Mesenchymal stem cell (in vitro differentiated cells and primary cell): ENCODE results near the gene SH3BP2. TPM values are rescaled to one million over a fixed set of nuclear protein-coding genes. Genes with fewer than 3 reads are reported as not detected.

Source experiments
- DNase-seq: peaks from one replicate; pipeline ENCODE4 v3.0.0-alpha.2; 2013
- H2AFZ ChIP-seq: one replicate; pipeline ENCODE4 v1.6.1; 2013; ENCODE audit warnings: low read depth, mild to moderate bottlenecking, control low read depth, inconsistent platforms, low read length, moderate library complexity
- H2AK5ac ChIP-seq: 2 replicates; pipeline ENCODE4 v1.6.1; 2013; ENCODE audit warnings: low read length, moderate library complexity, mild to moderate bottlenecking, inconsistent platforms; ENCODE audit not compliant: severe bottlenecking
- H2BK120ac ChIP-seq: one replicate; pipeline ENCODE4 v1.6.1; 2013; ENCODE audit warnings: low read depth, mild to moderate bottlenecking, inconsistent platforms, low read length, moderate library complexity
- H2BK12ac ChIP-seq, 2 experiments: one replicate each; pipeline ENCODE4 v1.6.1; 2013; ENCODE audit warnings: inconsistent platforms in 2 of 2, low read length in 2 of 2, mild to moderate bottlenecking in 2 of 2, moderate library complexity in 2 of 2, control low read depth in 1 of 2
- H2BK15ac ChIP-seq: one replicate; pipeline ENCODE4 v1.6.1; 2013; ENCODE audit warnings: mild to moderate bottlenecking, low read depth, inconsistent platforms; ENCODE audit not compliant: poor library complexity, severe bottlenecking
- H2BK5ac ChIP-seq: 2 replicates; pipeline ENCODE4 v1.6.1; 2013; ENCODE audit warnings: low read depth, mild to moderate bottlenecking, low read length, control low read depth, inconsistent platforms; ENCODE audit not compliant: poor library complexity, severe bottlenecking
- H3K14ac ChIP-seq, 2 experiments: one replicate each; pipeline ENCODE4 v1.6.1; 2013; ENCODE audit warnings: inconsistent platforms in 2 of 2, low read length in 2 of 2, control low read depth in 1 of 2, mild to moderate bottlenecking in 1 of 2, moderate library complexity in 1 of 2
- H3K18ac ChIP-seq, 2 experiments: one replicate each; pipeline ENCODE4 v1.6.1; 2013; ENCODE audit warnings: inconsistent platforms in 2 of 2, low read length in 2 of 2, control low read depth in 1 of 2, low read depth in 1 of 2, mild to moderate bottlenecking in 1 of 2
- H3K23ac ChIP-seq, 2 experiments: one replicate each; pipeline ENCODE4 v1.6.1; 2013; ENCODE audit warnings: inconsistent platforms in 2 of 2, low read length in 2 of 2, mild to moderate bottlenecking in 2 of 2, moderate library complexity in 2 of 2, control low read depth in 1 of 2
- H3K27ac ChIP-seq: 2 replicates; pipeline ENCODE4 v1.5.1; 2013; ENCODE audit warnings: mild to moderate bottlenecking, moderate library complexity, low read length, control low read depth, inconsistent platforms; ENCODE audit not compliant: poor library complexity, severe bottlenecking
- H3K27me3 ChIP-seq, 2 experiments: 2 replicates each; pipeline versions ENCODE4 v1.6.1 to v1.7.0; 2013; ENCODE audit warnings: low read length in 2 of 2, mild to moderate bottlenecking in 2 of 2, moderate library complexity in 2 of 2, control low read depth in 1 of 2, inconsistent platforms in 1 of 2; ENCODE audit not compliant: control insufficient read depth in 1 of 2, insufficient read depth in 1 of 2
- H3K36me3 ChIP-seq, 2 experiments: 2 replicates each; pipeline versions ENCODE4 v1.6.1 to v1.7.0; 2013; ENCODE audit warnings: low read length in 2 of 2, control low read depth in 1 of 2, inconsistent platforms in 1 of 2, low read depth in 1 of 2, mild to moderate bottlenecking in 1 of 2; ENCODE audit not compliant: insufficient read depth in 2 of 2, control insufficient read depth in 1 of 2
- H3K4ac ChIP-seq, 2 experiments: one replicate each; pipeline ENCODE4 v1.6.1; 2013; ENCODE audit warnings: inconsistent platforms in 2 of 2, low read length in 2 of 2, mild to moderate bottlenecking in 2 of 2, moderate library complexity in 2 of 2, control low read depth in 1 of 2, low read depth in 1 of 2
- H3K4me1 ChIP-seq: 2 replicates; pipeline ENCODE4 v1.6.1; 2013; ENCODE audit warnings: low read depth, low read length, control low read depth; ENCODE audit not compliant: control insufficient read depth, insufficient read depth
- H3K4me2 ChIP-seq: 2 replicates; pipeline ENCODE4 v1.6.1; 2013; ENCODE audit warnings: low read length, mild to moderate bottlenecking, inconsistent platforms; ENCODE audit not compliant: poor library complexity, severe bottlenecking
- H3K4me3 ChIP-seq, 2 experiments: 2 replicates each; pipeline versions ENCODE4 v1.5.1 to v1.7.0; 2013; ENCODE audit warnings: low read length in 2 of 2, mild to moderate bottlenecking in 2 of 2, control low read depth in 1 of 2, low read depth in 1 of 2; ENCODE audit not compliant: insufficient read depth in 1 of 2
- H3K79me1 ChIP-seq: replicated peaks from 2 replicates; pipeline ENCODE4 v1.6.1; 2013; ENCODE audit warnings: mild to moderate bottlenecking, control low read depth, low read length, inconsistent platforms; ENCODE audit not compliant: poor library complexity, severe bottlenecking
- H3K9ac ChIP-seq: 2 replicates; pipeline ENCODE4 v1.7.0; 2013; ENCODE audit warnings: mild to moderate bottlenecking, low read length, moderate library complexity
- H3K9me3 ChIP-seq: 2 replicates; pipeline ENCODE4 v1.7.0; 2013; ENCODE audit warnings: mild to moderate bottlenecking, low read length; ENCODE audit not compliant: control insufficient read depth
- H4K8ac ChIP-seq: one replicate; pipeline ENCODE4 v1.6.1; 2013; ENCODE audit warnings: inconsistent platforms, mild to moderate bottlenecking, low read length, moderate library complexity
- H4K91ac ChIP-seq: one replicate; pipeline ENCODE4 v1.6.1; 2013; ENCODE audit warnings: mild to moderate bottlenecking, low read length, inconsistent platforms
- WGBS: methylation state at CpG from one replicate; pipeline ENCODE4 v1.1.7; 2013; ENCODE audit warnings: mixed read lengths; 5-methylcytosine and 5-hydroxymethylcytosine counted together
- polyA plus RNA-seq, 2 experiments: library from polyadenylated mRNA; stranded (reverse); fragments of 200-250 nt; gene quantifications; one replicate each; pipeline ENCODE4 v1.2.3, GENCODE V29; 2013

The SH3BP2 gene, protein sequence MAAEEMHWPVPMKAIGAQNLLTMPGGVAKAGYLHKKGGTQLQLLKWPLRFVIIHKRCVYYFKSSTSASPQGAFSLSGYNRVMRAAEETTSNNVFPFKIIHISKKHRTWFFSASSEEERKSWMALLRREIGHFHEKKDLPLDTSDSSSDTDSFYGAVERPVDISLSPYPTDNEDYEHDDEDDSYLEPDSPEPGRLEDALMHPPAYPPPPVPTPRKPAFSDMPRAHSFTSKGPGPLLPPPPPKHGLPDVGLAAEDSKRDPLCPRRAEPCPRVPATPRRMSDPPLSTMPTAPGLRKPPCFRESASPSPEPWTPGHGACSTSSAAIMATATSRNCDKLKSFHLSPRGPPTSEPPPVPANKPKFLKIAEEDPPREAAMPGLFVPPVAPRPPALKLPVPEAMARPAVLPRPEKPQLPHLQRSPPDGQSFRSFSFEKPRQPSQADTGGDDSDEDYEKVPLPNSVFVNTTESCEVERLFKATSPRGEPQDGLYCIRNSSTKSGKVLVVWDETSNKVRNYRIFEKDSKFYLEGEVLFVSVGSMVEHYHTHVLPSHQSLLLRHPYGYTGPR
- polyA plus RNA-seq (2013, experiment 1 of 2): 25.7 TPM
- polyA plus RNA-seq (2013, experiment 2 of 2): 26.3 TPM

DNA sequence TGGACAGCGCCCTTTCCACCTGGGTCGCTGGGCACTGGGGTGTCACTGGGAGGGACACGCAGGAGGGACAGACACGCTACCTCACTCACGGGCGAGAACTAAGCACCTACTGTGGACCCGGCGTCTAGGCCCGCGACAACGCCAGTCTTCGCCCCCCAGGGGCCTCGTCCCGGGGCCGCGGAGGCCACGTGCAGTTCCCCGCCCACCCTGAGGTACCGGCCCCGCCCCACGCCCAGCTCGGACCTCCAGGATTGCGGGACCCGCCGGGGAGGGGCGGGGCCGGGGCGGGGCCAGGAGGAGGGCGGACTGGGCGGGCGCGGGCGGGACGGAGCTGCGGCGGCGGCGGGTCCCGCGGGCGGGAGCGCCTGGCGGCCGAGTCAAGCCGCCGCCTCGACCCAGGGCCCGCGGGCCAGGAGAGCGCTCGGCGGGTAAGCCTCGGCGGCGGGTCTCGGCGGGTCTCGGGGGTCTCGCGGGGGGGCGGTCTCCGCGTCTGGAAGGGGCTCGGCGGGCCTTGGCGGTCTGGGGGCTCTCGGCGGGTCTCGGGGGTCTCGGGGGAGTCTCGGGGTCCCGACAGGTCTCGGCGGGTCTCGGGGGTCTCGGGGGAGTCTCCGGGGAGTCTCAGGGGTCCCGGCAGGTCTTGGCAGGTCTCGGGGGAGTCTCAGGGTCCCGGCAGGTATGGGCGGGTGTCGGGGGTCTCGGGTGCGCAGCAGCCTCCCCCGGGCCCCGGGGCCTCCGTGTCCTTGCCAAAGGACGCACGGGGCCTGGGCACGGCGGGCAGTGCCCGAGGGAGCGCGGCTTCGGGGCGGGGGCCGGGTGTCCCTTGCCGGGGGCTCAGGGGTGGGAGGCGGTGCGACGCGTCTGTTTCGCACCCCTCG is at the start of gene SH3BP2:
TSS of gene SH3BP2 (plus strand) at position 375 of the 875 bp plus-strand sequence. CDS start 27,533 bp downstream, outside the sequence.
- Histone ChIP-seq H2BK12ac (peak within 1 kb of the TSS; percentile 97 to 99), H3K4me3 (peak within 1 kb of the TSS; percentile 70 to 78), H3K14ac (peak within 1 kb of the TSS; percentile 68 to 81), H3K4me1 (peaks cover 52% of the 10 kb centered on the region), H3K23ac (no peak within 1 kb of the TSS), H3K18ac (peak within 1 kb of the TSS; percentile 97 to 99), H4K91ac (peak within 1 kb of the TSS; percentile 83), H3K4ac (peak within 1 kb of the TSS; percentile 26 to 78), H2BK5ac (no peak within 1 kb of the TSS), H2BK15ac (peak within 1 kb of the TSS; percentile 19), H3K79me1 (no peaks in the 10 kb centered on the region), H2BK120ac (peak within 1 kb of the TSS; percentile 67), H3K36me3 (peaks cover 0 to 18% of the 10 kb centered on the region in 2 experiments), H3K27me3 (no peaks in the 10 kb centered on the region), H2AK5ac (peak within 1 kb of the TSS; percentile 21), H2AFZ (no peak within 1 kb of the TSS), H4K8ac (peak within 1 kb of the TSS; percentile 33), H3K4me2 (peak within 1 kb of the TSS; percentile 73), H3K9me3 (no peaks in the 10 kb centered on the region), H3K9ac (peak within 1 kb of the TSS; percentile 77), H3K27ac (peak within 1 kb of the TSS; percentile 63)
- DNase-seq: peak; percentile 72
- 6% methylated on average over 59 of the region's 104 CpGs for WGBS

DNA sequence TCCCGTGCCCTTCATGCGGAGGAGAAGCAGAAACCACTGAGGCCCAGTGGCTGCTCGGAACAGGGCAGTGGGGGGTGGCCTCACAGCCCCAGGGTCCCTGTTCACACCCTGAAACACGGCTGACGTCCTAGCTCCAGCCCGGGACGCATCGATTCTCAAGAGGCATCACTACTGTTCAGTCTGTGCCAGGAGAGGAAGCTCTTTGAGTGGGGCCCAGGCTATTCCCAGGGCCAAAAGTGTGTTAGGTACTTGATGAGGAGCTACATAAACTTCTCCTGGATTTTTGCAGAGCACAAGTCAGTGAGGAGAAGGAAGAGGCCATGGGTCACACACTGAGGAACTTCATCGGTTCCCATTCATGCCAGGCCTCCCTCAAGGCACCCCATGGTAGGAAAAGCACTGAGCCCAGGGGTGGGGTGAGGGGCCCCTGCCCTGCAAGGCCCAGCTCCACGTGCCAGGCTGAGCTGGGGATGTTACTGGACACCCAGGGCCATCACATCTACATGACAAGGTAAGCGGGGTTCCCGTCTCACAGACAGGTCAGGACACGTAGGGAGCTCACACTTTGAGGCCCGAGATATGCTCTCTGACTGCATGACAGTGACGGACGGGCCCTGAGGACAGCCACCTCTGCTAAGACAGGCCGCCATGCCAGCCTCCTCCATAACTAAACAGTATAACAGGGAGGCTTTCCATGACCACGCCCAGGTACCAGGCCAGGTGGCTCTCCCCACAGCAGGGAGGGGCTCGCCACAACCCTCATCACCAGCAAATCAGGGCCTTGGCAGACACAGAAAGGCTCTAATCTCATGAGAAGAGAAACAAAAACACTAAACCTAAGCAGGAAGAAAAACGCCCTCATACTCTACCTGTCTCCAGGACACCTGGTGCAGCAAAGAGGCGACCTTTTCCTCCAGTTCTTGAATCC is 49.1 kb upstream of the SH3BP2 start:
- H4K91ac ChIP-seq: no peak overlapping the region
- H3K36me3 ChIP-seq: peaks cover 60 to 67% of the 10 kb centered on the region in 2 experiments

DNA sequence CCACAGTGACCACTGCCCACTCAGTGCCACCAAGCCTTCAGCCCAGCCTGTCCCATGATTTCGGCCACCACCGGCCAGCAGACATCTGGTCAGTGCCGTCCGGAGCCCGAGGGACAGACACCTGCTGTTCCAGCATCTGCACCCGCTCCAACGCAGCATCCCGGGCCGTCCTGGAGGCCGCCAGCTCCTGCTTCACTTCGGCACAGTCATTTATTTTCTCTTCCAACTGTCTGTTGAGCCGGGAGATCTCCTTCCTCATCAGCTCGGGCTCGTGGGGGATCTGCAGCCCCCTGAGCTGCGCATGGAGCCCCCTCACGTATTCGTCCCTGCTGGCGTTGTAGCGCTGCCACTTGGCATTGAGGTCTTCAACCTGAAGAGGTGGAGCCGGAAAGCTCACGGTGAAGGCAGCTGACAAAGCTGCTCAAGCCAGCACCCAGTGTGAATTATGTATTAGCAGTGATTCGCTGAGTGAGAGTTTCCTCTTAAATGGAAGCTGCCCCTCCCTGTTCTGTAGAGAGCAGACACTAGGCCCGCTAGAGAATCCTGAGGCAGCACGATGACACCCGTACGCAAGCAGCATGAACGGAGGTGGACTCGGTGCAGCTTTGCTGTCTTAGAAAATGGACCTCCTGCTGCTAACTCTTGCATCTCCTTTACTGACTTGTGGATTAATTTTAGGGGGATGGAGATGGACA is 48.2 kb upstream of the SH3BP2 start:
- peaks cover 62 to 67% of the 10 kb centered on the region in 2 experiments for H3K36me3 ChIP-seq
- H3K4ac ChIP-seq: no peak overlapping the region
- H3K9me3 ChIP-seq: no peaks in the 10 kb centered on the region
- no peak overlapping the region for H2AK5ac ChIP-seq
- H2BK15ac ChIP-seq: no peak overlapping the region
- no peak overlapping the region for H3K23ac ChIP-seq
- H3K14ac ChIP-seq: no peak overlapping the region
- no peak overlapping the region for H3K18ac ChIP-seq
- no peak overlapping the region for H3K4me3 ChIP-seq
- no peak overlapping the region for H2BK120ac ChIP-seq
- no peak overlapping the region for H3K9ac ChIP-seq
- H4K91ac ChIP-seq: no peak overlapping the region
- no peaks in the 10 kb centered on the region for H3K27me3 ChIP-seq
- peaks cover 41% of the 10 kb centered on the region for H3K79me1 ChIP-seq
- no peak overlapping the region for H2BK5ac ChIP-seq
- no peak overlapping the region for H2AFZ ChIP-seq
- no peak overlapping the region for H3K27ac ChIP-seq
- H4K8ac ChIP-seq: no peak overlapping the region
- peaks cover 32% of the 10 kb centered on the region for H3K4me1 ChIP-seq
- no peak for DNase-seq
- H2BK12ac ChIP-seq: no peak overlapping the region
- H3K4me2 ChIP-seq: no peak overlapping the region
- 93% methylated on average over 28 of the region's 28 CpGs for WGBS

More for the DNA sequence above, 49.1 kb upstream of the SH3BP2 start:
- H3K27ac ChIP-seq: no peak overlapping the region
- no peak overlapping the region for H3K23ac ChIP-seq
- H3K9me3 ChIP-seq: no peaks in the 10 kb centered on the region
- no peak overlapping the region for H4K8ac ChIP-seq
- no peak overlapping the region for H2BK5ac ChIP-seq
- H2AK5ac ChIP-seq: no peak overlapping the region
- H2BK15ac ChIP-seq: no peak overlapping the region
- H3K4me2 ChIP-seq: no peak overlapping the region
- no peaks in the 10 kb centered on the region for H3K27me3 ChIP-seq
- H3K9ac ChIP-seq: no peak overlapping the region
- 94% methylated on average over 21 of the region's 21 CpGs for WGBS
- no peak overlapping the region for H2AFZ ChIP-seq
- H2BK120ac ChIP-seq: no peak overlapping the region
- H3K4me3 ChIP-seq: no peak overlapping the region
- no peak overlapping the region for H3K14ac ChIP-seq
- H2BK12ac ChIP-seq: no peak overlapping the region
- peaks cover 34% of the 10 kb centered on the region for H3K79me1 ChIP-seq
- no peak overlapping the region for H3K4ac ChIP-seq
- no peak for DNase-seq
- peaks cover 32% of the 10 kb centered on the region for H3K4me1 ChIP-seq
- no peak overlapping the region for H3K18ac ChIP-seq
